ENCODE data around the gene GGPS1.

GRCh38 chr1:235278915-235279292, 49.5 kb upstream of the GGPS1 start:
- no peak for TF ChIP-seq EZH2 (IDR thresholded peaks at IDR 0.05; ENCODE audit: low read length)
- TF ChIP-seq, protein P1, sequence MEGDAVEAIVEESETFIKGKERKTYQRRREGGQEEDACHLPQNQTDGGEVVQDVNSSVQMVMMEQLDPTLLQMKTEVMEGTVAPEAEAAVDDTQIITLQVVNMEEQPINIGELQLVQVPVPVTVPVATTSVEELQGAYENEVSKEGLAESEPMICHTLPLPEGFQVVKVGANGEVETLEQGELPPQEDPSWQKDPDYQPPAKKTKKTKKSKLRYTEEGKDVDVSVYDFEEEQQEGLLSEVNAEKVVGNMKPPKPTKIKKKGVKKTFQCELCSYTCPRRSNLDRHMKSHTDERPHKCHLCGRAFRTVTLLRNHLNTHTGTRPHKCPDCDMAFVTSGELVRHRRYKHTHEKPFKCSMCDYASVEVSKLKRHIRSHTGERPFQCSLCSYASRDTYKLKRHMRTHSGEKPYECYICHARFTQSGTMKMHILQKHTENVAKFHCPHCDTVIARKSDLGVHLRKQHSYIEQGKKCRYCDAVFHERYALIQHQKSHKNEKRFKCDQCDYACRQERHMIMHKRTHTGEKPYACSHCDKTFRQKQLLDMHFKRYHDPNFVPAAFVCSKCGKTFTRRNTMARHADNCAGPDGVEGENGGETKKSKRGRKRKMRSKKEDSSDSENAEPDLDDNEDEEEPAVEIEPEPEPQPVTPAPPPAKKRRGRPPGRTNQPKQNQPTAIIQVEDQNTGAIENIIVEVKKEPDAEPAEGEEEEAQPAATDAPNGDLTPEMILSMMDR (optimal IDR thresholded peaks at IDR 0.05 in 1 of 3, IDR thresholded peaks at IDR 0.05 in 1 of 3, conservative IDR thresholded peaks at IDR 0.05 in 1 of 3; ENCODE audit: extremely low read depth in 1 of 3, insufficient read depth in 2 of 3, low read length in 3 of 3), result no peak
